Keratinocyte (primary cell): ENCODE data around the gene SP140. TPM values are rescaled to one million over a fixed set of nuclear protein-coding genes. Genes with fewer than 3 reads are reported as not detected.
"Not testable (repeated sequence)": the region's sequence is repeated elsewhere in the genome, so short reads cannot be mapped to it uniquely, and the experiment has no call there.

Source experiments
- DNase-seq: peaks from one replicate; pipeline ENCODE4 v3.0.0-alpha.2; 2011; ENCODE audit warnings: low read depth, missing footprints, low spot score
- FAIRE-seq: peaks from 2 replicates; lab custom pipeline; 2011; peaks lifted over from hg19 to GRCh38; lab: Jason Lieb, UNC
- H2AFZ ChIP-seq: 2 replicates; pipeline ENCODE4 v1.6.0; 2012; ENCODE audit warnings: low read length, control low read depth, inconsistent platforms; ENCODE audit not compliant: control insufficient read depth
- H3K27ac ChIP-seq: 2 replicates; pipeline ENCODE4 v1.5.1; 2011; ENCODE audit warnings: low read length; ENCODE audit not compliant: control insufficient read depth, insufficient read depth
- H3K27me3 ChIP-seq: 3 replicates; pipeline ENCODE4 v1.6.0; 2011; ENCODE audit warnings: low read length; ENCODE audit not compliant: control insufficient read depth, insufficient read depth; ENCODE audit errors: extremely low read depth
- H3K36me3 ChIP-seq, 2 experiments: 2 replicates in 1 of 2; 3 replicates in 1 of 2; pipeline ENCODE4 v1.5.1; 2011; ENCODE audit warnings: low read length in 2 of 2, mild to moderate bottlenecking in 1 of 2; ENCODE audit not compliant: control insufficient read depth in 2 of 2, insufficient read depth in 2 of 2; ENCODE audit errors: extremely low read depth in 1 of 2
- H3K4me1 ChIP-seq: 3 replicates; pipeline ENCODE4 v1.5.1; 2011; ENCODE audit warnings: low read length; ENCODE audit not compliant: control insufficient read depth, insufficient read depth; ENCODE audit errors: extremely low read depth
- H3K4me2 ChIP-seq: 3 replicates; pipeline ENCODE4 v1.6.0; 2011; ENCODE audit warnings: low read depth, low read length; ENCODE audit not compliant: control insufficient read depth, insufficient read depth; ENCODE audit errors: extremely low read depth
- H3K4me3 ChIP-seq, 3 experiments: fragments of 200-600 bp in 1 of 3; sonication (generic) in 1 of 3; 2 replicates in 2 of 3; 3 replicates in 1 of 3; pipeline ENCODE4 v1.5.1; 2011 to 2016; ENCODE audit warnings: low read length in 3 of 3, mild to moderate bottlenecking in 3 of 3, control low read depth in 2 of 3, inconsistent platforms in 1 of 3, low read depth in 1 of 3, mixed read lengths in 1 of 3, mixed run types in 1 of 3, moderate library complexity in 1 of 3; ENCODE audit not compliant: control insufficient read depth in 2 of 3, insufficient read depth in 2 of 3; ENCODE audit errors: extremely low read depth in 1 of 3
- H3K79me2 ChIP-seq: 2 replicates; pipeline ENCODE4 v1.6.0; 2012; ENCODE audit warnings: low read length; ENCODE audit not compliant: control insufficient read depth, insufficient read depth
- H3K9ac ChIP-seq: 3 replicates; pipeline ENCODE4 v1.6.0; 2011; ENCODE audit warnings: low read length; ENCODE audit not compliant: control insufficient read depth, insufficient read depth; ENCODE audit errors: extremely low read depth
- H3K9me1 ChIP-seq: 3 replicates; pipeline ENCODE4 v1.6.0; 2011; ENCODE audit warnings: low read length; ENCODE audit not compliant: control insufficient read depth, insufficient read depth; ENCODE audit errors: extremely low read depth
- H3K9me3 ChIP-seq: 2 replicates; pipeline ENCODE4 v1.5.1; 2012; ENCODE audit warnings: low read depth, low read length; ENCODE audit not compliant: control insufficient read depth
- H4K20me1 ChIP-seq: 3 replicates; pipeline ENCODE4 v1.6.0; 2011; ENCODE audit warnings: low read length; ENCODE audit not compliant: control insufficient read depth, insufficient read depth; ENCODE audit errors: extremely low read depth
- EZH2 ChIP-seq: IDR thresholded peaks from one replicate; pipeline ENCODE4 v1.6.1; 2012; ENCODE audit warnings: inconsistent platforms, mild to moderate bottlenecking, low read length, moderate library complexity
- dilution Hi-C: fragments of 300-500 bp; cut with MboI; formaldehyde crosslinking; loops from one replicate; pipeline ENCODE4 v1.7.0; 2020; ENCODE audit warnings: low sequenced_read_pairs; ENCODE audit not compliant: extremely low pct_ligation_motif_present
- polyA plus RNA-seq, 5 experiments: library from polyadenylated mRNA; depleted of rRNA in 3 of 5; stranded (reverse) in 3 of 5; stranded (forward) in 1 of 5; unstranded in 1 of 5; fragments of >200 nt; gene quantifications; 1 replicate in 1 of 5; 2 replicates in 3 of 5; 3 replicates in 1 of 5; pipeline versions ENCODE4 v1.2.1 to v1.2.3, GENCODE V29; 2011 to 2012; ENCODE audit warnings: missing spikeins in 2 of 5, low read depth in 1 of 5, low replicate concordance in 1 of 5
- TF ChIP-seq, protein P1 (sequence below), 3 experiments: IDR thresholded peaks in 1 of 3; conservative IDR thresholded peaks in 1 of 3; optimal IDR thresholded peaks in 1 of 3; 2 replicates in 2 of 3; 3 replicates in 1 of 3; pipeline versions ENCODE3 to v1.5.1; 2011; ENCODE audit warnings: low read length in 3 of 3, mild to moderate bottlenecking in 3 of 3, moderate library complexity in 2 of 3, control low read depth in 1 of 3, inconsistent platforms in 1 of 3; ENCODE audit not compliant: insufficient read depth in 2 of 3; ENCODE audit errors: extremely low read depth in 1 of 3

The SP140 gene
- polyA plus RNA-seq, 1 donor (not counting 4 experiments of a cell fraction or from before 2014, with no cell fraction given): 1.2 TPM

DNA sequence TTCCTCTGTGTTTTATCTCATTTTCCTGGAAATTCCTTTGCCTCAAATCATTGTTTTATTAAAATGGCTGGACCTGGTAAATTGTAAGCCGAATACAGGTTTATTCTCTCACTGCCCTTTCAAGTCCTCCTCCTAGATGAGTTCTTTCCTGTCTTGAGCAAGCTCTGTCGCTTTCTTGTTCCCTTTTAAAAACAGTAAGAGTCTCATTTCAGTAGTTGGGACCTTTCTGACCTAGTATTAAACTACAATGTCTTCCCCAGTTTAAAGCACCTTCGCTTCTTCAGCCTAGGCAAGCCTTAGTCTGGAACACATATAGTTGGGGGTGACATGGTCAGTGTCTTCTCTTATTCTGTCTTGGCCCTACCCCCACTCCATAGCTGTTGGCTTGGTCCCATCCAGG lies 60.5 kb downstream of the SP140 start:
- dilution Hi-C loops: no loop called here
- H3K9me1 ChIP-seq: no peaks in the 10 kb centered on the region
- H2AFZ ChIP-seq: no peak overlapping the region
- no peak overlapping the region for H3K9ac ChIP-seq
- DNase-seq (no peak), FAIRE-seq (no peak)
- H3K79me2 ChIP-seq: no peaks in the 10 kb centered on the region
- no peaks in the 10 kb centered on the region for H4K20me1 ChIP-seq
- TF ChIP-seq, protein P1, sequence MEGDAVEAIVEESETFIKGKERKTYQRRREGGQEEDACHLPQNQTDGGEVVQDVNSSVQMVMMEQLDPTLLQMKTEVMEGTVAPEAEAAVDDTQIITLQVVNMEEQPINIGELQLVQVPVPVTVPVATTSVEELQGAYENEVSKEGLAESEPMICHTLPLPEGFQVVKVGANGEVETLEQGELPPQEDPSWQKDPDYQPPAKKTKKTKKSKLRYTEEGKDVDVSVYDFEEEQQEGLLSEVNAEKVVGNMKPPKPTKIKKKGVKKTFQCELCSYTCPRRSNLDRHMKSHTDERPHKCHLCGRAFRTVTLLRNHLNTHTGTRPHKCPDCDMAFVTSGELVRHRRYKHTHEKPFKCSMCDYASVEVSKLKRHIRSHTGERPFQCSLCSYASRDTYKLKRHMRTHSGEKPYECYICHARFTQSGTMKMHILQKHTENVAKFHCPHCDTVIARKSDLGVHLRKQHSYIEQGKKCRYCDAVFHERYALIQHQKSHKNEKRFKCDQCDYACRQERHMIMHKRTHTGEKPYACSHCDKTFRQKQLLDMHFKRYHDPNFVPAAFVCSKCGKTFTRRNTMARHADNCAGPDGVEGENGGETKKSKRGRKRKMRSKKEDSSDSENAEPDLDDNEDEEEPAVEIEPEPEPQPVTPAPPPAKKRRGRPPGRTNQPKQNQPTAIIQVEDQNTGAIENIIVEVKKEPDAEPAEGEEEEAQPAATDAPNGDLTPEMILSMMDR (optimal IDR thresholded peaks at IDR 0.05 in 1 of 3, IDR thresholded peaks at IDR 0.05 in 1 of 3, conservative IDR thresholded peaks at IDR 0.05 in 1 of 3; ENCODE audit: extremely low read depth in 1 of 3, insufficient read depth in 2 of 3, low read length in 3 of 3): no peak
- TF ChIP-seq EZH2: no peak
- no peak overlapping the region for H3K4me3 ChIP-seq
- no peaks in the 10 kb centered on the region for H3K4me1 ChIP-seq
- no peaks in the 10 kb centered on the region for H3K27me3 ChIP-seq
- no peak overlapping the region for H3K27ac ChIP-seq
- no peaks in the 10 kb centered on the region for H3K9me3 ChIP-seq
- H3K36me3 ChIP-seq: no peaks in the 10 kb centered on the region
- no peak overlapping the region for H3K4me2 ChIP-seq

DNA sequence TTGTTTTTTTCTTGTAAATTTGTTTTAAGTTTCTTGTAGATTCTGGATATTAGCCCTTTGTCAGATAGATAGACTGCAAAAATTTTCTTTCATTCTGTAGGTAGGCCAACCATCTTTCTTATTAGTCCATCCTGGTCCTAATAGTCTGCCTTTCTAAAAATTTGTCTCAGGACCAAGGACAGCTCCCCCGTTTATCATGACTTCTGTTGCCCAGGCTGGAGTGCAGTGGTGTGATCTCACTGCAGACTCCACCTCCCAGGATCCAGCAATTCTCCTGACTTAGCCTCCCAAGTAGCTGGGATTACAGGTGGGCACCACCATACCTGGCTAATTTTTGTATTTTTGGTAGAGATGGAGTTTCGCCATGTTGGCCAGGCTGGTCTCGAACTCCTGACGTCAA lies 63.8 kb downstream of the SP140 start:
- H3K4me1 ChIP-seq, H3K36me3 ChIP-seq, H4K20me1 ChIP-seq, H3K4me2 ChIP-seq, dilution Hi-C loops, H3K4me3 ChIP-seq, H3K9me3 ChIP-seq, H3K9me1 ChIP-seq, H3K27me3 ChIP-seq, H3K79me2 ChIP-seq, H2AFZ ChIP-seq, DNase-seq, H3K27ac ChIP-seq, H3K9ac ChIP-seq: not testable (repeated sequence)
- peak; percentile 9 for FAIRE-seq

DNA sequence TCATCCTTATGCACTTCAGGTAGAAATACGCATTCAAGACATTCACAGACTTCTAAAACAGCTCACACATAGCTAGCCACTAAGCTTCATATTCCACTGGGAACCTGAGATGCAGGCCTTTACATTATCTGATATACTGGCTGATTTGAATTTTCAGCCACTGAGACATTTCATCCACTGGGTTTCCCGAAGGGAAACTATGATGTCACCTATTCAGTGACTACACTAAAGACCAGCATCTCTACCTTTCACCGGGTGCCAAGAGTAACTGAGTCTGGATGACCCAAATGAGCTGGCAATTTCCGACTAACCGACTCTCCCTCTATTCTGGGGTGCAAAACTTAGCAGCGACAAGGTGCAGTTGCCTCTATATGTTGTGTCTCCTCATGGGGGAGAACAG lies 69.7 kb downstream of the SP140 start:
- H2AFZ ChIP-seq: no peak overlapping the region
- no peak for FAIRE-seq
- dilution Hi-C loops: no loop called here

More for the DNA sequence above, 69.7 kb downstream of the SP140 start:
- Histone ChIP-seq H4K20me1 (no peaks in the 10 kb centered on the region), H3K79me2 (no peaks in the 10 kb centered on the region), H3K4me3 (no peak overlapping the region), H3K4me1 (no peaks in the 10 kb centered on the region), H3K36me3 (no peaks in the 10 kb centered on the region), H3K9ac (no peak overlapping the region), H3K9me1 (no peaks in the 10 kb centered on the region), H3K27ac (no peak overlapping the region), H3K9me3 (no peaks in the 10 kb centered on the region), H3K27me3 (no peaks in the 10 kb centered on the region), H3K4me2 (no peak overlapping the region)
- DNase-seq: no peak
- TF ChIP-seq, protein P1 (optimal IDR thresholded peaks at IDR 0.05 in 1 of 3, IDR thresholded peaks at IDR 0.05 in 1 of 3, conservative IDR thresholded peaks at IDR 0.05 in 1 of 3; ENCODE audit: extremely low read depth in 1 of 3, insufficient read depth in 2 of 3, low read length in 3 of 3): no peak
- TF ChIP-seq EZH2: no peak
